DMS114 treated with DMSO at 0.1 percent for 48 hours (cell line): ENCODE measurements around the gene TEPSIN.

Experiments
- DNase-seq: peaks from one replicate; lab custom pipeline; 2025; ENCODE audit not compliant: unreplicated experiment; lab: John Stamatoyannopoulos, UW

Gene TEPSIN

GRCh38 chr17:81271226-81271625 lies 32.4 kb upstream of the TEPSIN start:
- DNase-seq = no peak

DNA sequence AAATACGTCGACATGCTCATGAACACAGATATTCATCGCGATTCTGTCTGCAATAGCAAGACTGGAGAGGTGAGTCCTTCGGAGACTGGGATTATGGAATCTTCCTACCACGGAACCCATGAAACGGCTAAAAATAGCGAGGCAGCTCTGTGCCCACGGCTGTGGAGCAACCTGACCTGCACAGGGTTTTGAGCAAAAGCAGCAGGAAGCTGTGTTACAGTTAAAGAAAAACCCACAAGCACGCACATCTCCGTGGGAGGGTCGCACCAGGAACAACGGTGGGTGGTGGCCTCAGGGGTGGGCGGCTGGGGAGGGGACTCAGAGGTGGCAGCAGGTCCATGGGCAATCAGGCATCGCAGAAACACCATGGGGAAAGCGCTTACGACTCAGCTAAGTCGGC lies 31.4 kb upstream of the TEPSIN start:
- DNase-seq = no peak

DNA sequence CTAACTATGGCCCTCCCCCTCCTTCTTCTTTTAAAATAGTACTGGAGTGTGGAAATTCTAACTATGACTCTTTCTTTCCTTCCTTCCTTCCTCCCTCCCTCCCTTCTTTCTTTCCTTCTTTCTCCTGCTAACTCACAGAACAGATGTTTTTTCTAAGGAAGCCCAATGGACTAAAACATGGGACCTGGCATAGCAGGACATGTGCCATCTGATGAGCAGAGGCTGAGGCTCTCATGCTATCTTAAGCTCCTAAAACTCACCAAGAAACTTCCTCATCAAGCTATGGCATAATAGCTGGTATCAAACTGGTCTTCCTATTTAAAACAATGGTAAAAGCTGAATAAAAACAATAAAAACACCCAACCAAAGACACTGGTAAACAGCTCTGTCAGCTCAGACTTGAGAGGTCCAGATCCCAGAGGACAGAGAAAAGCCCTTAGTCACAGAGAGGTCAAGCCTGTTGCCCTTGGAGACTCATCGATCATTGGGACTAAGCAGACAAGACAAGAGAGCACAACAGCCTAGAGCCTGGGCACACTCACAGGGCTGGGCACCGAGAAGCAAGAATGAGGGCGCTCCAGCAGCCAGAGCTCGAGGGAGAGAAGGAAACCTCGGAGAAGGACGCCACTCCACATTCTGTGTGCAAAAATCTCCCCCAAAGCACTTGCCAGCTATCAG lies 28.7 kb upstream of the TEPSIN start:
- no peak for DNase-seq

DNA sequence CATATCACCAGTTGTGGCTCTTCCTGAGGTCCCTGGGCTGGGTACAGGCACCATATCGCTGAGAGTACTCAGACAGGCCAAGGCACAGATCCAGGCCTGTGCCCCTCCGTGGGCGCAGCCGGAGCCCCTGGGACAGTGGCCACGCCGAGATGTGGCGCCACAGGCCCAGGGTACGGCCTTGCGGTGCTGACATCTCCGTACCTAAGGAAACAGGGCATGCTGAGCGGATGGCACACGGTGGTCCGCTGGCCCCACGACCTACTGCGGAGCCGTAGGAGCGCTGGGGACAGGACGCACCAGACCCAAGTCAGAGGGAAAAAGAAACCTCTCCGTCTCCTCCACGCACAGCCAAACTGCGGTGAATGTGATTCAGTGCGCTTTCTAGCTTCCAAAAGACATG lies 26.7 kb upstream of the TEPSIN start:
- DNase-seq = no peak

DNA sequence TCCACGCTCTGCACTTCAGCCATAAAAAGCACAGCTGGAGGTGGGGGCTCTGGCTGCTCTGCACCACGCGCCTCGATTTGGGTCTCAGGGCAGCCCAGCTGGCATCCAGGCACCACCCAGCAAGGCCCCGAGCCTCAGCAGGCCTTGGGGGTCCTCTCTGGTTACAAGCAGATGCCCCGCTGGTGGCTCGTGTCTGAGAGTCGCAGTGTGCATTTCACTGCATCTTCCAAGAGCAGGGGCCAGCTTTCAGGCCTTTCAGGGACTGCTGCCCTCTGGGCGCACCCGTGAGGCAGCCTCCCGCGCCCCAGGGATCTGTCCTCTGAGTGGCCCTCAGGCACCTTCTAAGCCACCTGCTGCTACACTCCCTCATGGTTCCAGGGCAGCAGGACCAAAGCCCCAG lies 25.8 kb upstream of the TEPSIN start:
- DNase-seq = no peak

GRCh38 chr17:81263371-81264181 lies 24.7 kb upstream of the TEPSIN start:
- DNase-seq = no peak

- DNase-seq = no peak
Measured at GRCh38 chr17:81261582-81262336, 22.9 kb upstream of the TEPSIN start.

DNA sequence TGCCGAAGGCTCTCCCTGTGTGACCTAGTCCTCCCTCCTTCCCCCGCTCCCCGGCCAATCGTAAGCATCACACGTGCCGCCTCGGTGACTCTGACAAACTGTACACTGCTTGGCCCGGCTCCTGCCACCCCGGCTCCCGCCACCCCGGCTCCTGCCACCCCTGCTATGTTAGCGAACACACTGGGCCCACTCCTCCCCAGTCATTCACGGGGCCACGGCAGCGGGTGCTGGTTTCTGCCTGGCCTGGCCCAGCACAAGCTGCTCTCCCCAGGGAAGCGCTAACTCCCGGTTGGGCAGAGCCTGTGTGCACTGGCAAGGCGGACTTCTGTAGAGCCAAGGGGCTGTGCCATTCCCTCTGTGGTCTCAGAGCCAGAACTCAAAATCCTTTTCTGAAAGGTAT lies 22.2 kb upstream of the TEPSIN start:
- DNase-seq = no peak

- no peak for DNase-seq
Measured at GRCh38 chr17:81260641-81261040, 21.8 kb upstream of the TEPSIN start.

GRCh38 chr17:81260171-81260570 lies 21.3 kb upstream of the TEPSIN start:
- no peak for DNase-seq

DNA sequence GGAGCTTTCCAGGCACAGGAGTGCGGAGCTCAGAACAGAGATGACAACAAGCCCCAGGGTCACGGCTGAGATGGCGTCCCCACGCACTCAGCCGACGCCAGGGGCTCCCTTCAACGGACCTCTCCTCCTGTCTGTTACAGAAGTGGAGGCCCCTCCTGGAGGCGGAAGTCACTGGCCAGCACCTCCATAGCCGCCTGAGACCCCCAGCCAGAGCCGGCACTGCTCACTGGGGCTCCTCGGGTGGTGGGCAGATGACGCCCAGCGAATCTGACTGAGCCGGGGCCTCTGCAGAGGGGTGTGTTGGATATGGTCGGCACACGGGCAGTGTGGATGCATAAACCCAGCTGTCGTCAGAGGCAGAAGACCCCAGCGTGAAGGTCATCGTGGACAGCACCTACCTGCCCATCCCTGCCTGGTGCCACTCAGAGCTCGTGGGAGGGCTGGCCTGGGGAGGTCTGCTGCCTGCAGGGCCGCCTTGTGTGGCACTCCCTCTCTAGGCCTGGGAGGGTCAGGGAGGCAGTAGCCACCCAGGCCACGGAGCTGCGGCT lies 20.3 kb upstream of the TEPSIN start:
- no peak for DNase-seq

GRCh38 chr17:81258292-81258691 lies 19.4 kb upstream of the TEPSIN start:
- DNase-seq = no peak

GRCh38 chr17:81257533-81257932 lies 18.7 kb upstream of the TEPSIN start:
- no peak for DNase-seq

DNA sequence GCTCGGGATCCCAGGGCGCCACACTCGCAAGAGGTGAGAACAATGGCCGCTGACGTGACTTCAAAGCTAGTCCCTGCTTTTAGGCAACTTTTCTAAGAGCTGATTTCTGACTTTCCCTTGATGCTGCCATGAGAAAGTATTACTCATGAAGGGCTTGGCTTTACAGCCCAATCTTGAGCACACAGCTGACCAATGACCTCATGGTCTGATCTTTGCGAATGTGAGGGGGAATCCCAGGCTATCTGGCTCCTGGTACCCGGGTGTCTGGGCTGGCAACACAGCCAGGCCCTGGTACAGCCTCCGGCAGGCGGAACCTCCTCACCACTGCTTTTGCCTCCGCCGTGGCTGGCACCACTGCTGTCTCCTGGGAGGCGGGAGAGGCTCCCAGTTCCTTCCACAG lies 17.8 kb upstream of the TEPSIN start:
- DNase-seq = no peak

DNA sequence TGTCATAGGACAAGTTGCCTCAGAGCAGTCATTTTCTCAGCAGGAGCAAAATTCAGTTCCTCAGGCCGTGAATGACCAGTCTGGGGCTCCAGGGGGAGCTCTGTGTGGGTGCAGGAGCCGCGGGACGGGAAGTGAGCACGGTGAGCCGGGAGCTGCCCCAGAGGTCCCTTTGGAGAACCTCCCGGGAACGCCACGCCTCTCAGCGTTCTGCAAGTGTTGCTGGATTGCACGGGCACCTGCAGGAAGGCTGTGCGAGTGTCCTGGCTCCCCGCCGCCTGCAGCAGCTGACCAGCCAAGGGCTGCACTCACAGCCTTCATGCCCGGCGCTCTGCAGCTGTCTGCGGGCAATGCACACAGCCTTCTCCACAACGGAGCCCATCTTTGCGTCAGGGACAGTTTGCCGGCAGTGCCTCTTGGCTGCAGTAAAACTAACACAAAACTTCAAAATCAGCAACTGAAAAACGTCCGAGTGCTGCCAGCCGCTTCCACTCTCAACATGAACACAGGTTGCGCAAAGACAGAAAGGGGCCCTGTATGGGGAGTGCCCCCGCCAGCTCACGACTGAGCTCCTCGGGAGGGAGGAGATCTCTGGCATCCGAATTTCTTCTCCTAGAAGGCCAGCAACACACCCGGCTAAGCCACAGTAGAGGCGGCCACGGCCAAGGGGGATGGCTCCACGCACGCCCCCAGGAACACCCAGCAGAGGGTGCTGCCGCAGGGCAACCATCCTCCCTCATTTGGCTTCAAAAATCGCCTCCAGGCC lies 16.3 kb upstream of the TEPSIN start:
- peak; percentile 23 for DNase-seq

DNA sequence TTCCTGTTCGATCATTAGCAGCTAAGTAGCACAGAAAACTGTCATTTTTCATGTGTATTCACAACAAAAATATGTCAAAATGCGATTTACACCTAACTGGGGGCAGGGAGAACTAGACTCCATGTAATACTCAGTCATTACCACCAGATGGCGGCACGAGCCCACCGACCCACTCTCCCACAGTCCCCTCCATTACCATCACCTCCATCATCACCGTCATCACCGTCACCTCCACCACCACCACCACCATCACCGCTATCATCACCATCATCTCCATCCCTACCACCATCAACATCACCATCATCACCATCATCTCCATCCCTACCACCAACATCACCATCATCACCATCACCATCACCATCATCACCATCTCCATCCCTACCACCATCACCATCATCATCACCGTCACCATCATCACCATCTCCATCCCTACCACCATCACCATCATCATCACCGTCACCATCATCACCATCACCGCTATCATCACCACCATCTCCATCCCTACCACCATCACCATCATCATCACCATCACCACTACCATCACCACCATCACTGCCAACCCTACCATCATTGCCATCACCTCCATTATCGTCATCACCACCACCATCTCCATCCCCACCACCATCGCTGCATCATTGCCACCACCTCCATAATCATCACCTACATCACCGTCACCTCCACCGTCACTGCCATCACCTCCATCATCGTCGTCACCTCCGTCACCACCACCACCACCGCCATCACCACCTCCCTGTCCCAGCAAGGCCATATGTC lies 14.7 kb upstream of the TEPSIN start:
- DNase-seq = peak; percentile 18

DNA sequence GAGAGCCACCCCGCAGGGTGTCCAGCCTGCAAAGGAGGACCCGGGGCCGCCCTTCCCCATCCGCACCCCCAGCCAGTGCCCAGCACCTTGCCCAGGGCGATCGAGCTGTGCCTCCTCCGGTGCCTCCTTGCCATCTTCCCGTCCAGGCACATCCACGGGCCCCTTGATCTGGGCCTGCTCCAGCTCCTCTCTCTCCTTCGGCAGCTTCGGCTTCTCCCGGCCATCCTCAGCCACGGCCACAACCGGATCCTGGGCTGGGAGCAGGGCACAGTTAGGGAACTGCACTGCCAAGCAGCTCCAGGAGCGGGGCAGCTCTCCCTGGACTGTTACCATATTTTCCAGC lies 14.1 kb upstream of the TEPSIN start:
- no peak for DNase-seq

DNA sequence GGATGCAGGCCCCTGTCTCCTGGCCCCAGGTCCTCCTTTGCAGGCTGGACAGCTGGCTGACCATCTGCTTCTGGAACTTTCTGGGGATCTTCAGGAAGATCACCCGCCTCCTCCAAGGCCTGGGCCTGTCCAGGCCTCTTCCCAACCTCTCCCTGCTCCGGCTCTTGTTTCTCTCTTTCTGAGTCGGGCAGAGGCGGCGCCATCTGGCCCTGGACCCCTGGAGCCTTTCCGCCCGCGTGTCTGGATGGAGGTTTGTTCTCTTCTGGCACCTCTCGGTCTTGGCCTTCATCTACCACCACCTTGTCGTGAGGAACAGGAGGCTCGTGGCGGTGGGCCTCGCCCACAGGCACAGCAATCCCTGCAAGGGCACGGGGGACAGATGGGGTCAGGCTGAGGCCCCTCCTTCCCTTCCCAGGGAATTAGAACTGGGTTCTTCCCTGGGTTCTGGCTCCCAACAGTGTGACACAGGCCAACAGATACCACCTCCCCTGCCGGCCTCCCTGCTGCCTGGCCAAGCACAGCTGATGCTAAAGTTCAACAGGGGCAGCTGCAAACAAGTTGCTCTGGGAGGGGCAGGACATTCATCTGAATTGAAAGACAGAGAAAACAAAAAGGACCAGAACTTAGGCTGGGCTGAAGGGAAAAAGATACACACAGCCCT lies 13.6 kb upstream of the TEPSIN start:
- DNase-seq = no peak

- no peak for DNase-seq
Measured at GRCh38 chr17:81251709-81252301, 12.9 kb upstream of the TEPSIN start.
